ENCODE measurements around the gene CARHSP1. TPM values are rescaled to one million over a fixed set of nuclear protein-coding genes. Genes with fewer than 3 reads are reported as not detected.

The CARHSP1 gene
- polyA plus RNA-seq, 2 of the 4 experiments (the other 2 are of a cell fraction) = 53.9 to 172 TPM

DNA sequence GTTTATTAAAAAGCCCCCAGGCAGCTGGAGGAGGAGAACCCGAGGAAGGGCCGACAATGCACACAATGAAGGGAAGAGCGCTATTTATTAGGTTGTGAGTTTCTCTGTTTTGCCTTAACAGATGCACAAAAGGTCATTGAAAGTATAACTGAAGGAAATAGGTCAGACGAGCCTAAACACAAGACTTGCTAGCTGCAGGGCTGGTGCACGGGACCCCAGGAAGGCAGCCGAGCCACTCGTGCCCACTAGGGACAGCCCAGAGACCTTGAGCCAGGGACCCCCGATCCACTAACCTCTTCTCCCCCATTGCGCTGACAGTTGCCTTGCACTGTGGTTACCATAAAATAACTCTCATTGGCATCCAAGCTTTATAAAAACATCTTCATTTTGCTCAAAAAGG lies 24.6 kb upstream of the CARHSP1 start:
- TF ChIP-seq FOXS1 (CRISPR knock-in tag; IDR thresholded peaks at IDR 0.05) (no peak), ZSCAN20 (CRISPR knock-in tag; IDR thresholded peaks at IDR 0.05) (no peak)
- no peak for FAIRE-seq
- Histone ChIP-seq H3K4me3 (no peak overlapping the region), H3K9me3 (no peaks in the 10 kb centered on the region), H3K4me2 (no peak overlapping the region), H3K27ac (no peak overlapping the region), H3K4me1 (no peaks in the 10 kb centered on the region)
- 91% methylated on average over 9 of the region's 9 CpGs for whole genome bisulfite sequencing (ENCODE audit: missing lambda C conversion rate)
- ChIA-PET POLR2A (no interaction called here), CTCF (interaction anchor here (0.7 to 14.0 kb wide), 4 partner anchors 10 to 115 kb away, joined by 3 to 147 read pairs (median 4); partner anchors contain the start of gene LITAFD)
- no peak for DNase-seq (ENCODE audit: low read depth in 1 of 2, low spot score in 1 of 2)
- ATAC-seq = no peak

DNA sequence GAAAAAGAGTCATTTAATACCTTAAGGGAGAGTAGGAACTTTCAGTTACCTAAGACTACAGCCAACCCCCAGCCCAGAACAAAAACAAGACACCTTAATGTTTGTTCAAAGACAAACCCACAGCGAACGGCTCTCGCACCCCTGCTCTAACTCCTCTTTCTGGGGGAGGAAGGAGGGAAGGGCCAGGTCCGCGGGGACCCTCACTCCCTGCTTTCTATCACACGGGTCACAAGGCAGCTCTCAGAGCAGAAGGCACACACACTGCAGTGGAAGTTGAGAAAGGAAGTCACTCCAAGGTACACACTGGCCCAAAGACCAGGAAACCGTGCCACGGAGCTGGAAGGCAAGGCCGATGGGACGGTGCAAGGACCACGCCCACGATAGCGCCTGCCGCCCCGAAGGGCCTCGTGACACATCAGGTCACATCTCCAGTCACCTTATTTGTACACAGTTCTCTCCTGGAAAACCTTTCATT lies 23.3 kb upstream of the CARHSP1 start:
- no peak for FAIRE-seq
- TF ChIP-seq HOXA7 (CRISPR knock-in tag; IDR thresholded peaks at IDR 0.05) = no peak
- TF ChIP-seq SREBF2 (IDR thresholded peaks at IDR 0.05) = no peak
- no peak for TF ChIP-seq HMGXB4 (CRISPR knock-in tag; IDR thresholded peaks at IDR 0.05; ENCODE audit: borderline replicate concordance)
- TF ChIP-seq, protein P1, sequence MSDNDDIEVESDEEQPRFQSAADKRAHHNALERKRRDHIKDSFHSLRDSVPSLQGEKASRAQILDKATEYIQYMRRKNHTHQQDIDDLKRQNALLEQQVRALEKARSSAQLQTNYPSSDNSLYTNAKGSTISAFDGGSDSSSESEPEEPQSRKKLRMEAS (IDR thresholded peaks at IDR 0.05) = no peak
- no peak for TF ChIP-seq RFX5 (IDR thresholded peaks at IDR 0.05)
- no peak for TF ChIP-seq KDM5A (IDR thresholded peaks at IDR 0.05)
- TF ChIP-seq BCL3 (IDR thresholded peaks at IDR 0.05) = no peak
- no peak for TF ChIP-seq TFCP2L1 (CRISPR knock-in tag; IDR thresholded peaks at IDR 0.05)
- TF ChIP-seq, protein P2, sequence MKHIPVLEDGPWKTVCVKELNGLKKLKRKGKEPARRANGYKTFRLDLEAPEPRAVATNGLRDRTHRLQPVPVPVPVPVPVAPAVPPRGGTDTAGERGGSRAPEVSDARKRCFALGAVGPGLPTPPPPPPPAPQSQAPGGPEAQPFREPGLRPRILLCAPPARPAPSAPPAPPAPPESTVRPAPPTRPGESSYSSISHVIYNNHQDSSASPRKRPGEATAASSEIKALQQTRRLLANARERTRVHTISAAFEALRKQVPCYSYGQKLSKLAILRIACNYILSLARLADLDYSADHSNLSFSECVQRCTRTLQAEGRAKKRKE (CRISPR knock-in tag; IDR thresholded peaks at IDR 0.05; ENCODE audit: low read depth) = no peak
- ATAC-seq = no peak
- Histone ChIP-seq H3K4me1 (no peaks in the 10 kb centered on the region), H3K9me3 (no peaks in the 10 kb centered on the region), H3K4me3 (no peak overlapping the region), H3K4me2 (no peak overlapping the region), H3K27ac (no peak overlapping the region)
- ChIA-PET POLR2A (no interaction called here), CTCF (interaction anchor here (0.6 to 14.0 kb wide), 5 partner anchors 9 to 242 kb away, joined by 3 to 147 read pairs (median 4); partner anchors contain the start of gene LITAFD)
- WGBS (ENCODE audit: missing lambda C conversion rate) = 94% methylated on average over 16 of the region's 16 CpGs
- DNase-seq (ENCODE audit: low read depth in 1 of 2, low spot score in 1 of 2) = no peak

DNA sequence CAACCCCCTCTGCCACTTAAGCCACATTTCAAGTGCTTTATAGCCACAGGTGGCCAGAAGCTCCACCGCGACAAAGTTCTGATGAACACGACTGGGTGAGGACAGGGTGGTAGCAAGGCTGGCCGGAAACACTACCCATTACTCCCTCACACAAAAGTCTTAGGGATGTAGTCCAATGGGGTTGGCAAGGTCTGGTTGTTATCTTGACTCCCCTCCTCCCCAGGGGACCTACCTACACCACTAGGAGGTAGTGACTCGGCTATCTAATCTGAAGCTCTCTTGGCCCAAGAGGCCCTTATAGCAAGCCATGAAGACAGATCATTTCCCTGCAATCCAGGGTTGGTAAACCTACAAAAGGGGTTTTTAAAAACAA lies 21.7 kb upstream of the CARHSP1 start:
- no peak for TF ChIP-seq ZFP36 (IDR thresholded peaks at IDR 0.05; ENCODE audit: borderline replicate concordance, partially characterized antibody)
- TF ChIP-seq HMGXB4 (CRISPR knock-in tag; IDR thresholded peaks at IDR 0.05; ENCODE audit: borderline replicate concordance) = no peak
- TF ChIP-seq ZNF302 (CRISPR knock-in tag; IDR thresholded peaks at IDR 0.05) = no peak
- no peak for TF ChIP-seq RARB (CRISPR knock-in tag; IDR thresholded peaks at IDR 0.05)
- TF ChIP-seq FOSB (CRISPR knock-in tag; IDR thresholded peaks at IDR 0.05) = no peak
- no peak for TF ChIP-seq NPAS2 (CRISPR knock-in tag; IDR thresholded peaks at IDR 0.05; ENCODE audit: borderline replicate concordance)
- TF ChIP-seq, protein P3, sequence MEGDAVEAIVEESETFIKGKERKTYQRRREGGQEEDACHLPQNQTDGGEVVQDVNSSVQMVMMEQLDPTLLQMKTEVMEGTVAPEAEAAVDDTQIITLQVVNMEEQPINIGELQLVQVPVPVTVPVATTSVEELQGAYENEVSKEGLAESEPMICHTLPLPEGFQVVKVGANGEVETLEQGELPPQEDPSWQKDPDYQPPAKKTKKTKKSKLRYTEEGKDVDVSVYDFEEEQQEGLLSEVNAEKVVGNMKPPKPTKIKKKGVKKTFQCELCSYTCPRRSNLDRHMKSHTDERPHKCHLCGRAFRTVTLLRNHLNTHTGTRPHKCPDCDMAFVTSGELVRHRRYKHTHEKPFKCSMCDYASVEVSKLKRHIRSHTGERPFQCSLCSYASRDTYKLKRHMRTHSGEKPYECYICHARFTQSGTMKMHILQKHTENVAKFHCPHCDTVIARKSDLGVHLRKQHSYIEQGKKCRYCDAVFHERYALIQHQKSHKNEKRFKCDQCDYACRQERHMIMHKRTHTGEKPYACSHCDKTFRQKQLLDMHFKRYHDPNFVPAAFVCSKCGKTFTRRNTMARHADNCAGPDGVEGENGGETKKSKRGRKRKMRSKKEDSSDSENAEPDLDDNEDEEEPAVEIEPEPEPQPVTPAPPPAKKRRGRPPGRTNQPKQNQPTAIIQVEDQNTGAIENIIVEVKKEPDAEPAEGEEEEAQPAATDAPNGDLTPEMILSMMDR (IDR thresholded peaks at IDR 0.05) = no peak
- TF ChIP-seq KDM1A (IDR thresholded peaks at IDR 0.05; ENCODE audit: low read depth) = no peak
- TF ChIP-seq MAZ (IDR thresholded peaks at IDR 0.05; ENCODE audit: borderline replicate concordance, low read depth, low read length) = no peak
- no peak for TF ChIP-seq TFCP2L1 (CRISPR knock-in tag; IDR thresholded peaks at IDR 0.05)
- H3K27ac ChIP-seq = no peak overlapping the region
- H3K9me3 ChIP-seq = no peaks in the 10 kb centered on the region
- no peak for FAIRE-seq
- DNase-seq (ENCODE audit: low read depth in 1 of 2, low spot score in 1 of 2) = no peak
- ChIA-PET CTCF (interaction anchor here (0.7 to 14.0 kb wide), 5 partner anchors 7 to 244 kb away, joined by 3 to 147 read pairs (median 5); partner anchors contain the start of gene LITAFD), POLR2A (no interaction called here)
- WGBS (ENCODE audit: missing lambda C conversion rate) = 93% methylated on average over 5 of the region's 5 CpGs
- no peak overlapping the region for H3K4me3 ChIP-seq
- no peak overlapping the region for H3K4me2 ChIP-seq
- no peak for ATAC-seq
- peaks cover 8% of the 10 kb centered on the region; the same call in 1 of the 3 replicates for H3K4me1 ChIP-seq
